ENCODE results near the gene PLAAT5.

DNA sequence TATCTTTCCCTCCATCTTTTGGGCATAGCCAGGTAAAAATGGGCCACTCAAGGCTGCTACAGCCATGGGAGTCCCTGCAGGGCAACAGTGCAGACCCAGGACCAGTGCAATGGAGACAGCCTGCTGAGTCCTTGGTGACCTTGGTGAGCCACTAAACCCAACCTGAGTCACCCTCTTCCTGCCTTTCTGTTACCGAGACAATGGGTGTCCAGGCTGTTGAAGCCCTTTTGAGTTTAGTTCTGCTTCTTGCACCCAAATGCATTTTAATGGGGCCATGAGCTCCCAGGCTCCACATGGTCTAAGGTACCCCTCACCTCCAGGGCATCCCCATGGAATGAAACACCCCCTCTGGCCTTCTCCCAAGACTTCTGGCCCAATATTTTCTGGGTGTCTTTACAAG is 44.8 kb upstream of the PLAAT5 start:
- no peak for TF ChIP-seq POLR2A (IDR thresholded peaks at IDR 0.05; ENCODE audit: low read depth, low read length)
- TF ChIP-seq POLR2AphosphoS5 (IDR thresholded peaks at IDR 0.05; ENCODE audit: low read depth, low read length), result no peak

Data from GM12892 (cell line).